Adipose tissue (tissue), 3 donors: ENCODE data around the gene TRIML2. TPM values are rescaled to one million over a fixed set of nuclear protein-coding genes. Genes with fewer than 3 reads are reported as not detected.

Experiments
- polyA plus RNA-seq, 3 donors: library from polyadenylated mRNA; stranded (reverse); fragments of 200-250 nt; gene quantifications; one replicate each; pipeline ENCODE4 v1.2.3, GENCODE V29; 2013
- donor health status: healthy with polysubstance abuse.
- donor health status: Bipolar disorder and iron deficiency.
- donor health status: healthy.

TRIML2 gene
- polyA plus RNA-seq, 3 donors = 0.06 to 0.34 TPM; not detected in 1

Other genes starting within 250 kb of the TRIML2 start
- under 1 TPM in 1 of 3 donors, not detected in 2; 0.09 TPM for gene ZFP42, start 113.8 kb downstream of the TRIML2 start, polyA plus RNA-seq
- not detected for gene TRIML1, start 29.8 kb upstream of the TRIML2 start, polyA plus RNA-seq